Aorta (tissue), 5 donors: Measurements from ENCODE around the gene LIMK2. TPM values are rescaled to one million over a fixed set of nuclear protein-coding genes. Genes with fewer than 3 reads are reported as not detected.

Source experiments
- ATAC-seq: fragments of 200-7000 bp; cut with Tn5 transposase; one replicate; pipeline ENCODE4 v1.9.1; 2022; ENCODE audit warnings: moderate library complexity; ENCODE audit not compliant: low FRiP score
- DNase-seq, 2 donors: peaks; one replicate each; pipeline ENCODE4 v3.0.0-alpha.2; 2020
- H3K27ac ChIP-seq, 2 donors: one replicate each; pipeline ENCODE4 v1.5.1; 2013; ENCODE audit warnings: low read length in 2 of 2, mild to moderate bottlenecking in 2 of 2, moderate library complexity in 2 of 2, control low read depth in 1 of 2, inconsistent platforms in 1 of 2, low read depth in 1 of 2
- H3K27me3 ChIP-seq, 2 donors: one replicate each; pipeline ENCODE4 v1.6.1; 2013; ENCODE audit warnings: control low read depth in 1 of 2, low read length in 1 of 2, mild to moderate bottlenecking in 1 of 2, moderate library complexity in 1 of 2; ENCODE audit not compliant: insufficient read depth in 2 of 2, control insufficient read depth in 1 of 2
- H3K36me3 ChIP-seq, 2 donors: one replicate each; pipeline ENCODE4 v1.6.1; 2013; ENCODE audit warnings: control low read depth in 1 of 2, low read length in 1 of 2, mild to moderate bottlenecking in 1 of 2; ENCODE audit not compliant: insufficient read depth in 2 of 2, control insufficient read depth in 1 of 2
- H3K4me1 ChIP-seq, 2 donors: one replicate each; pipeline ENCODE4 v1.6.1; 2013; ENCODE audit warnings: low read length in 2 of 2, control low read depth in 1 of 2, mild to moderate bottlenecking in 1 of 2, moderate library complexity in 1 of 2; ENCODE audit not compliant: insufficient read depth in 2 of 2, control insufficient read depth in 1 of 2
- H3K4me3 ChIP-seq, 2 donors: one replicate each; pipeline ENCODE4 v1.5.1; 2013; ENCODE audit warnings: low read length in 2 of 2, control low read depth in 1 of 2, mild to moderate bottlenecking in 1 of 2
- H3K9me3 ChIP-seq: one replicate; pipeline ENCODE4 v1.6.1; 2013; ENCODE audit warnings: mild to moderate bottlenecking, low read length; ENCODE audit not compliant: control insufficient read depth
- WGBS, 2 donors: extraction: QIAGEN DNeasy Blood & Tissue Kit; methylation state at CpG; one replicate each; pipeline ENCODE4 v1.1.7; 2013; 5-methylcytosine and 5-hydroxymethylcytosine counted together
- intact Hi-C, 2 donors: fragments of 100-400 bp; cut with DNase I; formaldehyde crosslinking; loops; one replicate each; pipeline versions ENCODE4 v1.14.2 to v1.15.0; 2022
- polyA plus RNA-seq, 2 donors: library from polyadenylated mRNA; stranded (reverse); fragments of 200-250 nt; gene quantifications; one replicate each; pipeline ENCODE4 v1.2.3, GENCODE V29; 2013
- total RNA-seq, 2 donors: library from RNA; stranded (reverse); fragmentation: NEBNext Ultra II Directional; extraction: Animal tissue kit (Norgen Biotek cat#: 25700); gene quantifications; one replicate each; pipeline ENCODE4 v1.2.1, GENCODE V29; 2021
- donor health status: healthy with polysubstance abuse.
- donor health status: Bipolar disorder and iron deficiency.
- donor health status: DM: no; HTN: no; CAD: no.
- donor health status: DM: no; HTN: no; CAD: no.
- donor health status: DM: yes; HTN: yes; CAD: no.

LIMK2 gene
- total and polyA plus RNA-seq, 4 donors = 10.9 to 55.2 (median 32.1) TPM

GRCh38 chr22:31286360-31287255 lies 74.5 kb downstream of the LIMK2 start:
- 82 to 83% methylated on average over 8 of the region's 8 CpGs for WGBS, 2 donors
- no peak overlapping the region for H3K4me3 ChIP-seq
- intact Hi-C loops = no loop called here
- no peak overlapping the region for H3K27ac ChIP-seq
- H3K4me1 ChIP-seq = no peaks in the 10 kb centered on the region
- ATAC-seq (no peak), DNase-seq (no peak)
- no peaks in the 10 kb centered on the region for H3K27me3 ChIP-seq
- H3K9me3 ChIP-seq = no peaks in the 10 kb centered on the region
- H3K36me3 ChIP-seq = peaks cover 3 to 12% of the 10 kb centered on the region in 2 donors

GRCh38 chr22:31287818-31288495 lies 75.9 kb downstream of the LIMK2 start:
- 93% methylated on average over 6 of the region's 6 CpGs for WGBS, 2 donors
- DNase-seq (no peak), ATAC-seq (no peak)
- peaks cover 0 to under 1% of the 10 kb centered on the region in 2 donors for H3K36me3 ChIP-seq
- no peak overlapping the region for H3K4me3 ChIP-seq
- no peaks in the 10 kb centered on the region for H3K4me1 ChIP-seq
- no peak overlapping the region for H3K27ac ChIP-seq
- no peaks in the 10 kb centered on the region for H3K9me3 ChIP-seq
- no peaks in the 10 kb centered on the region for H3K27me3 ChIP-seq
- intact Hi-C loops = no loop called here

GRCh38 chr22:31288496-31289240 lies 76.6 kb downstream of the LIMK2 start:
- no peaks in the 10 kb centered on the region for H3K36me3 ChIP-seq
- intact Hi-C loops = no loop called here
- H3K4me3 ChIP-seq = no peak overlapping the region
- H3K27ac ChIP-seq = peak overlapping the region in 1 of 2 donors; percentile 4
- H3K4me1 ChIP-seq = no peaks in the 10 kb centered on the region
- WGBS, 2 donors = 64 to 71% methylated on average over 5 of the region's 5 CpGs
- H3K27me3 ChIP-seq = no peaks in the 10 kb centered on the region
- no peak for DNase-seq
- no peak for ATAC-seq
- H3K9me3 ChIP-seq = no peaks in the 10 kb centered on the region

GRCh38 chr22:31289344-31289743 lies 77.2 kb downstream of the LIMK2 start:
- Histone ChIP-seq H3K4me3 (no peak overlapping the region), H3K36me3 (no peaks in the 10 kb centered on the region), H3K27me3 (no peaks in the 10 kb centered on the region), H3K9me3 (no peaks in the 10 kb centered on the region), H3K27ac (no peak overlapping the region), H3K4me1 (no peaks in the 10 kb centered on the region)
- intact Hi-C loops = no loop called here
- ATAC-seq (no peak), DNase-seq (no peak)
- 85 to 88% methylated on average over 13 of the region's 13 CpGs for WGBS, 2 donors

- 0% methylated on average over 83 to 95 of the region's 95 CpGs for WGBS, 2 donors
- intact Hi-C loops = no loop called here
- Histone ChIP-seq H3K4me3 (peak overlapping the region; percentile 67 to 73), H3K27ac (peak overlapping the region; percentile 40 to 75), H3K36me3 (no peaks in the 10 kb centered on the region), H3K9me3 (no peaks in the 10 kb centered on the region), H3K27me3 (no peaks in the 10 kb centered on the region), H3K4me1 (no peaks in the 10 kb centered on the region)
- DNase-seq (peak; percentile 97), ATAC-seq (peak; percentile 96)
Measured at GRCh38 chr22:31290494-31291471, 78.7 kb downstream of the LIMK2 start.

- intact Hi-C loops = no loop called here
- no peaks in the 10 kb centered on the region for H3K27me3 ChIP-seq
- no peaks in the 10 kb centered on the region for H3K36me3 ChIP-seq
- ATAC-seq (peak; percentile 16), DNase-seq (no peak)
- H3K4me3 ChIP-seq = peak overlapping the region; percentile 67 to 73
- H3K4me1 ChIP-seq = no peaks in the 10 kb centered on the region
- WGBS, 2 donors = 0 to 1% methylated on average over 20 of the region's 20 CpGs
- peak overlapping the region; percentile 29 to 40 for H3K27ac ChIP-seq
- H3K9me3 ChIP-seq = no peaks in the 10 kb centered on the region
Measured at GRCh38 chr22:31291481-31292235, 79.6 kb downstream of the LIMK2 start.

GRCh38 chr22:31292236-31292989 lies 80.3 kb downstream of the LIMK2 start, which contains the start of gene PIK3IP1:
PIK3IP1 (minus strand) TSS chr22:31292488; CDS start chr22:31292344, 144 bp downstream.
- peak; percentile 80 for ATAC-seq
- Histone ChIP-seq H3K9me3 (no peaks in the 10 kb centered on the region), H3K36me3 (no peaks in the 10 kb centered on the region), H3K4me1 (peaks cover 0 to 5% of the 10 kb centered on the region in 2 donors), H3K27me3 (no peaks in the 10 kb centered on the region), H3K27ac (peak within 1 kb of the TSS; percentile 29 to 40), H3K4me3 (peak within 1 kb of the TSS; percentile 67 to 73)
- 17 to 18% methylated on average over 19 of the region's 19 CpGs for WGBS, 2 donors
- intact Hi-C loops = no loop called here
- peak; percentile 93 for DNase-seq
